Measurements from ENCODE around the gene TESPA1.

GRCh38 chr12:54984658-54985376 is at the start of gene TESPA1:
- TF ChIP-seq CTCF (IDR thresholded peaks at IDR 0.05) (no peak), SIN3A (IDR thresholded peaks at IDR 0.05; ENCODE audit: borderline replicate concordance, insufficient read depth, low read depth, low read length) (no peak), TCF7L2 (IDR thresholded peaks at IDR 0.05; ENCODE audit: low read depth, low read length) (no peak)
